ENCODE data around the gene CPA3. TPM values are rescaled to one million over a fixed set of nuclear protein-coding genes. Genes with fewer than 3 reads are reported as not detected.

Gene CPA3
- total RNA-seq, 1 donor from 2014 or later, result 48.6 TPM

DNA sequence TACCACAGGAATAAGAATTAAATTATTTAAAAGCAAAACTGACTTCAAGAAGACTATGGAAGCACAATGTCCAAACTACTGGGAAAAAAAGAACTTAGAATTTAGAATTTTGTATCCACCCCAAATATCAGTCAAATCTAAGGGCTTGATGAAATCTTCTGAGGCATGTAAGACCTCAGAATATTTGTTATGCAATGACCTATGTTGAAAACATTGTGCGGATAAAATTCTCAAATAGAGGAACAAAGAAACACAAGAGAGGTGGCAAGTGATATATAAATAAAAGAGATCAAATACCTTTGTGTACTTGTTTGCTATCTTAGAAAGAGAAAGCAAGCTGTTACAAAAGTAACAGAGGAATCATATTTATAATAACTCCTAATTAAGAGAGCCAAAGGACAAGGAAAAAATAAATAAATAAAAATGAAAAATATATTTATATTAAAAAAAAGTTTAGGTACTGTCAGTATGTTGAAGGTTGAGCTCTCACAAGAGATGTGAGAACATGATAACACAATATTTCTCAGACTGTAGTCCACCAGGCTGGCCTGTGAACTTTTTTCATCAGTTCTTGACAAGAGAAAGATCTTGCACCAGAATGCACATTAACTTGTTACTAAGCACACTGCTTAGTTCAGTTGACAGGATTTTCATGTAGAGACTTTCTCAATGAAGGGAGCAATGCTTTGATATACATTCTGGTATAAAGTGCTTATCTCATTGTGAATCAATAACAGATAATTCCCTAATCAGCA, 50.0 kb downstream of the CPA3 start:
- no peak overlapping the region for H3K4me3 ChIP-seq
- ATAC-seq (no peak), DNase-seq (no peak)
- no peaks in the 10 kb centered on the region for H3K9me3 ChIP-seq
- H3K4me1 ChIP-seq, result no peaks in the 10 kb centered on the region
- H3K27me3 ChIP-seq (ENCODE audit: low read depth), result no peaks in the 10 kb centered on the region
- H3K27ac ChIP-seq, result no peak overlapping the region
- H3K36me3 ChIP-seq, result no peaks in the 10 kb centered on the region
- TF ChIP-seq CTCF (IDR thresholded peaks at IDR 0.05), result no peak
- intact Hi-C loops (cut with DNase I), result no loop called here

DNA sequence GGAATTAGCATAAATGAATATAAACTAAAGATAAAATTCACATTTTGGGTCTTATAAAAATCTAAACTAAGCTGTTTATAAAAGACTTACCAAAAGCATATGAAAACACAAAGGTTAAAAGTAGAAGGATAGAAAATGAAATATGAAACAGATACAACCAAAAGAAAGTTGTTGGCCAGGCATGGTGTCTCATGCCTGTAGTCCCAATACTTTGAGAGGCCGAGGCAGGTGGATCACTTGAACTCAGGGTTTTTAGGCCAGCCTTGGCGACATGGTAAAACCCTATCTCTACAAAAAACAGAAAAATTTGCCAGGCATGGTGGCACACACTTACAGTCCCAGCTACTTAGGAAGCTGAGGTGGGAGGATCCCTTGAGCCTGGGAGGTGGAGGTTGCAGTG, 51.0 kb downstream of the CPA3 start:
- no peak overlapping the region for H3K4me3 ChIP-seq
- H3K4me1 ChIP-seq, result no peaks in the 10 kb centered on the region
- H3K36me3 ChIP-seq, result no peaks in the 10 kb centered on the region
- ATAC-seq (no peak), DNase-seq (no peak)
- H3K27ac ChIP-seq, result no peak overlapping the region
- intact Hi-C loops (cut with DNase I), result no loop called here
- H3K9me3 ChIP-seq, result no peaks in the 10 kb centered on the region
- TF ChIP-seq CTCF (IDR thresholded peaks at IDR 0.05), result no peak
- no peaks in the 10 kb centered on the region for H3K27me3 ChIP-seq (ENCODE audit: low read depth)

GRCh38 chr3:148922467-148922866, 57.4 kb downstream of the CPA3 start:
- no peaks in the 10 kb centered on the region for H3K27me3 ChIP-seq (ENCODE audit: low read depth)
- H3K4me3 ChIP-seq, result no peak overlapping the region
- H3K4me1 ChIP-seq, result no peaks in the 10 kb centered on the region
- H3K36me3 ChIP-seq, result no peaks in the 10 kb centered on the region
- no peak for ATAC-seq
- no peak for TF ChIP-seq CTCF (IDR thresholded peaks at IDR 0.05)
- DNase-seq, result no peak
- H3K27ac ChIP-seq, result no peak overlapping the region
- H3K9me3 ChIP-seq, result no peaks in the 10 kb centered on the region
- intact Hi-C loops (cut with DNase I), result no loop called here

- ATAC-seq, result no peak
- Histone ChIP-seq H3K27ac (no peak overlapping the region), H3K4me3 (no peak overlapping the region), H3K27me3 (ENCODE audit: low read depth) (no peaks in the 10 kb centered on the region), H3K9me3 (no peaks in the 10 kb centered on the region), H3K4me1 (no peaks in the 10 kb centered on the region), H3K36me3 (no peaks in the 10 kb centered on the region)
- DNase-seq, result no peak
- intact Hi-C loops (cut with DNase I), result no loop called here
- no peak for TF ChIP-seq CTCF (IDR thresholded peaks at IDR 0.05)
Observed at GRCh38 chr3:148923592-148923991, 58.5 kb downstream of the CPA3 start.

DNA sequence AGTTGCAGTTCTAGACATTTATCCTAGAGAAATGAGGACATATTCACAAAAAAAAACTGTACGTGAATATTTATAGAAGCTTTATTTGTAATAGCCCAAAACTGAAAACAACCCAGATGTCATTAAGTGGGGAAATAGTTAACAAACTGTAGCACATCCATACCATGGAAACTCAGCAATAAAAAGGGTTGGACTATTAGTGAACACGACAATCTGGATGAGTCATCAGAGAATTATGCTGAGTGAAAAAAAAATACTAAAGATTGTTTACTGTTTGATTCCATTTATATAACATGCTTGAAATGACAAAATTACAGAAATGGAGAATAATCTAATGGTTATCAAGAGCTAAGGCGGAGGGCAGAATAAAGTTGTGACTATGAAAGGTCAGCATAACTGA, 59.5 kb downstream of the CPA3 start:
- H3K36me3 ChIP-seq, result no peaks in the 10 kb centered on the region
- no peak for TF ChIP-seq CTCF (IDR thresholded peaks at IDR 0.05)
- no peaks in the 10 kb centered on the region for H3K4me1 ChIP-seq
- H3K9me3 ChIP-seq, result no peaks in the 10 kb centered on the region
- intact Hi-C loops (cut with DNase I), result no loop called here
- no peak overlapping the region for H3K27ac ChIP-seq
- no peaks in the 10 kb centered on the region for H3K27me3 ChIP-seq (ENCODE audit: low read depth)
- DNase-seq (no peak), ATAC-seq (no peak)
- H3K4me3 ChIP-seq, result no peak overlapping the region
